ENCODE measurements around the gene RTP5. TPM values are rescaled to one million over a fixed set of nuclear protein-coding genes. Genes with fewer than 3 reads are reported as not detected.

RTP5 gene
- total RNA-seq, 1 experiment from 2014 or later: not detected

Other genes starting within 250 kb of the RTP5 start
- 74.7 and 87.0 TPM in 2 replicates for gene THAP4, start 232.6 kb upstream of the RTP5 start, total RNA-seq (2014; rRNA removed; shearing (Covaris generic); ENCODE audit: low replicate concordance)
- gene ATG4B, start 232.0 kb upstream of the RTP5 start, total RNA-seq (2014; rRNA removed; shearing (Covaris generic); ENCODE audit: low replicate concordance): 68.3 and 77.2 TPM in 2 replicates
- gene DTYMK, start 182.9 kb upstream of the RTP5 start, total RNA-seq (2014; rRNA removed; shearing (Covaris generic); ENCODE audit: low replicate concordance): 93.0 and 140 TPM in 2 replicates
- 31.9 and 41.0 TPM in 2 replicates for gene ING5, start 167.7 kb upstream of the RTP5 start, total RNA-seq (2014; rRNA removed; shearing (Covaris generic); ENCODE audit: low replicate concordance)
- gene D2HGDH, start 135.1 kb upstream of the RTP5 start, total RNA-seq (2014; rRNA removed; shearing (Covaris generic); ENCODE audit: low replicate concordance): 14.0 and 14.2 TPM in 2 replicates
- not detected in 2 replicates for gene GAL3ST2, start 92.9 kb upstream of the RTP5 start, total RNA-seq (2014; rRNA removed; shearing (Covaris generic); ENCODE audit: low replicate concordance)
- gene NEU4, start 60.5 kb upstream of the RTP5 start, total RNA-seq (2014; rRNA removed; shearing (Covaris generic); ENCODE audit: low replicate concordance): 0.24 and 5.9 TPM in 2 replicates
- gene PDCD1, start 10.8 kb upstream of the RTP5 start, total RNA-seq (2014; rRNA removed; shearing (Covaris generic); ENCODE audit: low replicate concordance): not detected in 2 replicates